Activated CD4-positive, alpha-beta memory T cell treated with anti-CD3 and anti-CD28 coated beads for 36 hours (primary cell): Measurements from ENCODE around the gene PEX11A. TPM values are rescaled to one million over a fixed set of nuclear protein-coding genes. Genes with fewer than 3 reads are reported as not detected.

ENCODE experiments used
- CTCF ChIA-PET: fragments of 350-600 bp; sonication (Branson Sonifier 250); formaldehyde crosslinking; loops from one replicate; lab custom pipeline; 2021; ENCODE audit warnings: antibody characterized with exemption, inconsistent platforms; lab: Charles Lee
- POLR2A ChIA-PET: fragments of 350-600 bp; sonication (Branson Sonifier 250); formaldehyde crosslinking; loops from one replicate; lab custom pipeline; 2021; ENCODE audit warnings: antibody characterized with exemption; lab: Charles Lee
- DNase-seq: peaks from one replicate; pipeline ENCODE4 v3.0.0-alpha.2; 2020
- H3K27ac Mint-ChIP-seq: one replicate; pipeline ENCODE4 v1.8.0; 2021; ENCODE audit warnings: mixed read lengths
- H3K27me3 Mint-ChIP-seq: one replicate; pipeline ENCODE4 v1.8.0; 2021; ENCODE audit warnings: mixed read lengths
- H3K36me3 Mint-ChIP-seq: one replicate; pipeline ENCODE4 v1.8.0; 2021; ENCODE audit warnings: mixed read lengths
- H3K4me1 Mint-ChIP-seq: one replicate; pipeline ENCODE4 v1.8.0; 2021; ENCODE audit warnings: low read depth, mixed read lengths
- H3K4me3 Mint-ChIP-seq: one replicate; pipeline ENCODE4 v1.8.0; 2021; ENCODE audit warnings: mild to moderate bottlenecking, mixed read lengths
- H3K9me3 Mint-ChIP-seq: one replicate; pipeline ENCODE4 v1.8.0; 2021; ENCODE audit warnings: mixed read lengths
- intact Hi-C: fragments of 100-400 bp; cut with micrococcal nuclease; formaldehyde crosslinking; loops from one replicate; pipeline ENCODE4 v1.15.1; 2023
- total RNA-seq, 2 experiments: library from RNA; stranded (reverse); gene quantifications; one replicate each; pipeline ENCODE4 v1.2.3, GENCODE V29; 2021

PEX11A gene
- total RNA-seq, 2 experiments from 2014 or later: 2.9 to 3.1 TPM

GRCh38 chr15:89664441-89665350, 25.9 kb downstream of the PEX11A start:
- ChIA-PET CTCF (no interaction called here), POLR2A (no interaction called here)
- H3K4me3 Mint-ChIP-seq: peak overlapping the region; percentile 43
- intact Hi-C loops: no loop called here
- peaks cover 4% of the 10 kb centered on the region for H3K4me1 Mint-ChIP-seq
- DNase-seq: no peak
- no peaks in the 10 kb centered on the region for H3K9me3 Mint-ChIP-seq
- H3K36me3 Mint-ChIP-seq: no peaks in the 10 kb centered on the region
- H3K27ac Mint-ChIP-seq: no peak overlapping the region
- H3K27me3 Mint-ChIP-seq: peaks cover 15% of the 10 kb centered on the region

- peaks cover 18% of the 10 kb centered on the region for H3K27me3 Mint-ChIP-seq
- H3K27ac Mint-ChIP-seq: no peak overlapping the region
- H3K4me1 Mint-ChIP-seq: peaks cover 4% of the 10 kb centered on the region
- H3K4me3 Mint-ChIP-seq: no peak overlapping the region
- H3K36me3 Mint-ChIP-seq: no peaks in the 10 kb centered on the region
- DNase-seq: no peak
- no peaks in the 10 kb centered on the region for H3K9me3 Mint-ChIP-seq
- intact Hi-C loops: no loop called here
- CTCF ChIA-PET: interaction anchor here (0.8 to 2.5 kb wide), 3 partner anchors 10 to 64 kb away, joined by 3 to 9 read pairs (median 3); no protein-coding TSS in a partner anchor
- POLR2A ChIA-PET: no interaction called here
These were observed 27.5 kb downstream of the PEX11A start for GRCh38 chr15:89662893-89663626.

- Mint-ChIP-seq H3K9me3 (no peaks in the 10 kb centered on the region), H3K36me3 (no peaks in the 10 kb centered on the region), H3K4me3 (no peak overlapping the region), H3K4me1 (peaks cover 11% of the 10 kb centered on the region), H3K27ac (no peak overlapping the region), H3K27me3 (peaks cover 31% of the 10 kb centered on the region)
- DNase-seq: no peak
- intact Hi-C loops: no loop called here
- CTCF ChIA-PET: interaction anchor here (0.7 to 2.5 kb wide), 2 partner anchors 13 kb away, joined by 3 to 9 read pairs; no protein-coding TSS in a partner anchor
- POLR2A ChIA-PET: no interaction called here
These were observed 30.0 kb downstream of the PEX11A start for GRCh38 chr15:89660556-89660955.

- POLR2A ChIA-PET: no interaction called here
- Mint-ChIP-seq H3K9me3 (no peaks in the 10 kb centered on the region), H3K4me3 (no peak overlapping the region), H3K4me1 (peaks cover 13% of the 10 kb centered on the region), H3K27ac (no peak overlapping the region), H3K36me3 (no peaks in the 10 kb centered on the region), H3K27me3 (peaks cover 30% of the 10 kb centered on the region)
- intact Hi-C loops: no loop called here
- DNase-seq: no peak
- CTCF ChIA-PET: interaction anchor here (1.4 kb wide), 1 partner anchor 14 kb away, joined by 3 read pairs; no protein-coding TSS in a partner anchor
These were observed 31.3 kb downstream of the PEX11A start for GRCh38 chr15:89659295-89659694.

GRCh38 chr15:89657686-89658200, 32.8 kb downstream of the PEX11A start:
- Mint-ChIP-seq H3K4me3 (no peak overlapping the region), H3K9me3 (no peaks in the 10 kb centered on the region), H3K27me3 (peaks cover 38% of the 10 kb centered on the region), H3K27ac (no peak overlapping the region), H3K4me1 (peaks cover 13% of the 10 kb centered on the region), H3K36me3 (no peaks in the 10 kb centered on the region)
- POLR2A ChIA-PET: no interaction called here
- intact Hi-C loops: no loop called here
- CTCF ChIA-PET: interaction anchor here (0.8 kb wide), 1 partner anchor 11 kb away, joined by 3 read pairs; no protein-coding TSS in a partner anchor
- no peak for DNase-seq

- no peak overlapping the region for H3K4me3 Mint-ChIP-seq
- intact Hi-C loops: no loop called here
- ChIA-PET CTCF (no interaction called here), POLR2A (no interaction called here)
- no peak overlapping the region for H3K27ac Mint-ChIP-seq
- DNase-seq: no peak
- peaks cover 39% of the 10 kb centered on the region for H3K27me3 Mint-ChIP-seq
- H3K36me3 Mint-ChIP-seq: no peaks in the 10 kb centered on the region
- H3K9me3 Mint-ChIP-seq: no peaks in the 10 kb centered on the region
- H3K4me1 Mint-ChIP-seq: peaks cover 13% of the 10 kb centered on the region
These were observed 34.3 kb downstream of the PEX11A start for GRCh38 chr15:89656116-89656815.

GRCh38 chr15:89654847-89655805, 35.4 kb downstream of the PEX11A start, which contains the start of gene KIF7:
Gene KIF7 (minus strand): TSS chr15:89655467. CDS start chr15:89652930, 2,537 bp downstream.
- Mint-ChIP-seq H3K27me3 (peaks cover 39% of the 10 kb centered on the region), H3K9me3 (no peaks in the 10 kb centered on the region), H3K36me3 (no peaks in the 10 kb centered on the region), H3K4me1 (peaks cover 13% of the 10 kb centered on the region), H3K4me3 (peak within 1 kb of the TSS; percentile 52), H3K27ac (no peak within 1 kb of the TSS)
- ChIA-PET CTCF (no interaction called here), POLR2A (no interaction called here)
- intact Hi-C loops: no loop called here
- peak; percentile 37 for DNase-seq

GRCh38 chr15:89654301-89654761, 36.2 kb downstream of the PEX11A start:
- no peaks in the 10 kb centered on the region for H3K36me3 Mint-ChIP-seq
- no peak overlapping the region for H3K27ac Mint-ChIP-seq
- H3K27me3 Mint-ChIP-seq: peaks cover 39% of the 10 kb centered on the region
- H3K4me1 Mint-ChIP-seq: peaks cover 13% of the 10 kb centered on the region
- POLR2A ChIA-PET: no interaction called here
- intact Hi-C loops: no loop called here
- peak overlapping the region; percentile 50 for H3K4me3 Mint-ChIP-seq
- no peaks in the 10 kb centered on the region for H3K9me3 Mint-ChIP-seq
- DNase-seq: no peak
- CTCF ChIA-PET: no interaction called here

GRCh38 chr15:89653578-89653977, 37.0 kb downstream of the PEX11A start:
- ChIA-PET POLR2A (no interaction called here), CTCF (interaction anchor here (1.4 kb wide), 1 partner anchor 20 kb away, joined by 3 read pairs; no protein-coding TSS in a partner anchor)
- H3K27me3 Mint-ChIP-seq: peaks cover 36% of the 10 kb centered on the region
- H3K27ac Mint-ChIP-seq: no peak overlapping the region
- no peak overlapping the region for H3K4me3 Mint-ChIP-seq
- intact Hi-C loops: no loop called here
- peaks cover 13% of the 10 kb centered on the region for H3K4me1 Mint-ChIP-seq
- H3K9me3 Mint-ChIP-seq: no peaks in the 10 kb centered on the region
- DNase-seq: no peak
- no peaks in the 10 kb centered on the region for H3K36me3 Mint-ChIP-seq

GRCh38 chr15:89652666-89653065, 37.9 kb downstream of the PEX11A start:
- ChIA-PET POLR2A (no interaction called here), CTCF (interaction anchor here (0.6 to 1.4 kb wide), 2 partner anchors 21 to 74 kb away, joined by 3 read pairs; no protein-coding TSS in a partner anchor)
- Mint-ChIP-seq H3K4me3 (no peak overlapping the region), H3K36me3 (no peaks in the 10 kb centered on the region), H3K27ac (no peak overlapping the region), H3K27me3 (peaks cover 33% of the 10 kb centered on the region), H3K4me1 (peaks cover 13% of the 10 kb centered on the region), H3K9me3 (no peaks in the 10 kb centered on the region)
- no peak for DNase-seq
- intact Hi-C loops: no loop called here
